ENCODE measurements around the gene ABLIM1.

The ABLIM1 gene

DNA sequence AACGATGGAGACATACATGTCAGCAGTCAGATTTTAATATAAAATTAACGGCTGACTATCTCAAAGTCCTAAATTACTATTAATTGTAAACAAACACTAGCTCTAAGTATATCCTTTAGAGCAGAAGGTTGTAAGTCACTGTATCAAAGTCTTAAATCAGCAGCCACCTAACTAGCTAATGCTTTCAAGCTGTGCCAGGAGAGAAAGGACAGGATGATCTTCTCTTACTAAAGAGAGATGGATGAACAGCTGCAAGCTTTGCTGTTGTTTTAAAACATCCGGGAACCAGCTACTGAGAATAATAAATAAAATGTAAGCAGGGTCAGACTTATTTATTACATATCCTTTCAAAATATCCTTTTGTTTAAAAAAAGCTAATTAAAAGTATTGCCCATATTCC lies 24.0 kb upstream of the ABLIM1 start:
- DNase-seq (ENCODE audit: extremely low spot score), result no peak
- POLR2A ChIA-PET, result no interaction called here
- no peak for TF ChIP-seq FOXA1 (IDR thresholded peaks at IDR 0.05)
- CTCF ChIA-PET, result interaction anchor here (1.0 kb wide), 1 partner anchor 12 kb away, joined by 6 read pairs; no protein-coding TSS in a partner anchor

DNA sequence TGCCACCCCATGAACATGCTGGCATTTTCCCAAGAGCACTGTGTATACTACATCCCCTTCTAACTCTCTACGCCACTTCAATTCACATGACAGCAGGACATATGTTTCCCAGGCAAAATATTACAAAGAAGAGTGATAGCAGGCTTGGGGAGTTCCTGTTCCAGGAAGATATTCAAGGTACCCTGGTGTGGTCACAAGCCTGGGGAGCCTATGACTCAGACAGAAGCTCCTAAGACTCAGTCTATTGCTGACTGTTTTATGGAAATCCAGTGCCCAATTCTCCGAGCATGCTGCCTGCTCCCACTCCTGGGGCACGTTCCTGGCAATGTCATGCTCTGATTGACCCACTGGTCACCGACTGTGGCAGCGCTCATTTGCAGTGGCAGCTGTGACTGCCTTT lies 23.5 kb upstream of the ABLIM1 start:
- no peak for TF ChIP-seq NFRKB (IDR thresholded peaks at IDR 0.05)
- TF ChIP-seq ARNT (IDR thresholded peaks at IDR 0.05), result no peak
- no peak for TF ChIP-seq PKNOX1 (IDR thresholded peaks at IDR 0.05)
- TF ChIP-seq FOXM1 (IDR thresholded peaks at IDR 0.05; ENCODE audit: borderline replicate concordance), result no peak
- no peak for TF ChIP-seq ZNF384 (IDR thresholded peaks at IDR 0.05)
- TF ChIP-seq CTBP1 (IDR thresholded peaks at IDR 0.05; ENCODE audit: borderline replicate concordance), result no peak
- TF ChIP-seq BHLHE40 (IDR thresholded peaks at IDR 0.05; ENCODE audit: borderline replicate concordance), result no peak
- no peak for TF ChIP-seq ELF4 (IDR thresholded peaks at IDR 0.05)
- no peak for TF ChIP-seq TARDBP (IDR thresholded peaks at IDR 0.05)
- TF ChIP-seq SP1 (IDR thresholded peaks at IDR 0.05), result no peak
- no peak for TF ChIP-seq L3MBTL2 (conservative IDR thresholded peaks at IDR 0.05)
- TF ChIP-seq HDGF (IDR thresholded peaks at IDR 0.05; ENCODE audit: borderline replicate concordance), result no peak
- TF ChIP-seq SUZ12 (IDR thresholded peaks at IDR 0.05), result no peak
- no peak for TF ChIP-seq FOXK2 (IDR thresholded peaks at IDR 0.05)
- no peak for TF ChIP-seq FOXA1 (IDR thresholded peaks at IDR 0.05)
- TF ChIP-seq LEF1 (IDR thresholded peaks at IDR 0.05; ENCODE audit: borderline replicate concordance), result no peak
- DNase-seq (ENCODE audit: extremely low spot score), result no peak
- POLR2A ChIA-PET, result no interaction called here
- CTCF ChIA-PET, result no interaction called here

- TF ChIP-seq CTBP1 (IDR thresholded peaks at IDR 0.05; ENCODE audit: borderline replicate concordance), result no peak
- TF ChIP-seq FOXK2 (IDR thresholded peaks at IDR 0.05), result no peak
- TF ChIP-seq ELF4 (IDR thresholded peaks at IDR 0.05), result no peak
- TF ChIP-seq LEF1 (IDR thresholded peaks at IDR 0.05; ENCODE audit: borderline replicate concordance), result no peak
- TF ChIP-seq PKNOX1 (IDR thresholded peaks at IDR 0.05), result no peak
- TF ChIP-seq HDGF (IDR thresholded peaks at IDR 0.05; ENCODE audit: borderline replicate concordance), result no peak
- TF ChIP-seq FOXA1 (IDR thresholded peaks at IDR 0.05), result no peak
- TF ChIP-seq L3MBTL2 (conservative IDR thresholded peaks at IDR 0.05), result no peak
- TF ChIP-seq ZNF384 (IDR thresholded peaks at IDR 0.05), result no peak
- no peak for TF ChIP-seq TARDBP (IDR thresholded peaks at IDR 0.05)
- no peak for TF ChIP-seq SUZ12 (IDR thresholded peaks at IDR 0.05)
- ChIA-PET CTCF (interaction anchor here (1.2 kb wide), 1 partner anchor 76 kb away, joined by 6 read pairs; no protein-coding TSS in a partner anchor), POLR2A (no interaction called here)
- DNase-seq (ENCODE audit: extremely low spot score), result no peak
Observed at GRCh38 chr10:114680543-114681117, 22.6 kb upstream of the ABLIM1 start.

DNA sequence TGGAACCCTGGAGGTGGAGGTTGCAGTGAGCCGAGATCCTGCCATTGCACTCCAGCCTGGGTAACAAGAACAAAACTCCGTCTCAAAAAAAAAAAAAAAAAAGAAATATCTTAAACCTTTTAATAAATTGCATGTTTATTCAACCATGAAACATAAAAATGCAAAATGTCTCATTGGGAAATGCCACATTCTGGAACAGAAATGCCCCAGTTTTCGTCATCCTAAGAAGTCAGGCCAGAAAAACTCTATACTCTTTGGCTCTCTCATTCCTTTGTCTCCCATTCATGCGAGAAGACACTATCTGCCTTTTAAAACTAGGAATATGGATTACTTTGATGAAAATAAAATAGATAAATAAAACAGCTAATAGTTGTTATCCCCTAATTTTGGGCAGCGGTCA lies 21.5 kb upstream of the ABLIM1 start:
- TF ChIP-seq SP1 (IDR thresholded peaks at IDR 0.05), result no peak
- TF ChIP-seq FOXK2 (IDR thresholded peaks at IDR 0.05), result no peak
- no peak for TF ChIP-seq BHLHE40 (IDR thresholded peaks at IDR 0.05; ENCODE audit: borderline replicate concordance)
- TF ChIP-seq FOXA1 (IDR thresholded peaks at IDR 0.05), result no peak
- TF ChIP-seq NFRKB (IDR thresholded peaks at IDR 0.05), result no peak
- TF ChIP-seq ZNF384 (IDR thresholded peaks at IDR 0.05), result no peak
- no peak for TF ChIP-seq PKNOX1 (IDR thresholded peaks at IDR 0.05)
- no peak for TF ChIP-seq ELF4 (IDR thresholded peaks at IDR 0.05)
- no peak for TF ChIP-seq SUZ12 (IDR thresholded peaks at IDR 0.05)
- no peak for TF ChIP-seq ARNT (IDR thresholded peaks at IDR 0.05)
- TF ChIP-seq TARDBP (IDR thresholded peaks at IDR 0.05), result no peak
- no peak for TF ChIP-seq CTBP1 (IDR thresholded peaks at IDR 0.05; ENCODE audit: borderline replicate concordance)
- no peak for TF ChIP-seq FOXM1 (IDR thresholded peaks at IDR 0.05; ENCODE audit: borderline replicate concordance)
- no peak for TF ChIP-seq L3MBTL2 (conservative IDR thresholded peaks at IDR 0.05)
- no peak for TF ChIP-seq LEF1 (IDR thresholded peaks at IDR 0.05; ENCODE audit: borderline replicate concordance)
- no peak for TF ChIP-seq HDGF (IDR thresholded peaks at IDR 0.05; ENCODE audit: borderline replicate concordance)
- ChIA-PET POLR2A (no interaction called here), CTCF (interaction anchor here (1.2 kb wide), 1 partner anchor 75 kb away, joined by 6 read pairs; no protein-coding TSS in a partner anchor)

GRCh38 chr10:114678820-114679219 lies 20.7 kb upstream of the ABLIM1 start:
- no peak for DNase-seq (ENCODE audit: extremely low spot score)
- ChIA-PET CTCF (no interaction called here), POLR2A (no interaction called here)
- TF ChIP-seq FOXK2 (IDR thresholded peaks at IDR 0.05), result no peak
- no peak for TF ChIP-seq NFRKB (IDR thresholded peaks at IDR 0.05)
- no peak for TF ChIP-seq ZNF384 (IDR thresholded peaks at IDR 0.05)
- TF ChIP-seq SUZ12 (IDR thresholded peaks at IDR 0.05), result no peak
- no peak for TF ChIP-seq CTBP1 (IDR thresholded peaks at IDR 0.05; ENCODE audit: borderline replicate concordance)
- TF ChIP-seq BHLHE40 (IDR thresholded peaks at IDR 0.05; ENCODE audit: borderline replicate concordance), result no peak
- TF ChIP-seq PKNOX1 (IDR thresholded peaks at IDR 0.05), result no peak
- no peak for TF ChIP-seq ELF4 (IDR thresholded peaks at IDR 0.05)
- TF ChIP-seq HDGF (IDR thresholded peaks at IDR 0.05; ENCODE audit: borderline replicate concordance), result no peak
- no peak for TF ChIP-seq L3MBTL2 (conservative IDR thresholded peaks at IDR 0.05)
- no peak for TF ChIP-seq FOXA1 (IDR thresholded peaks at IDR 0.05)
- TF ChIP-seq SP1 (IDR thresholded peaks at IDR 0.05), result no peak
- TF ChIP-seq TARDBP (IDR thresholded peaks at IDR 0.05), result no peak
- TF ChIP-seq FOXM1 (IDR thresholded peaks at IDR 0.05; ENCODE audit: borderline replicate concordance), result no peak
- TF ChIP-seq ARNT (IDR thresholded peaks at IDR 0.05), result no peak

More for the DNA sequence above, 21.5 kb upstream of the ABLIM1 start:
- DNase-seq (ENCODE audit: extremely low spot score), result no peak

Data from HEK293T (cell line).